ENCODE results near the gene CTDNEP1. TPM values are rescaled to one million over a fixed set of nuclear protein-coding genes. Genes with fewer than 3 reads are reported as not detected.
A peak's percentile ranks its signal among the peaks of the same experiment; 100 is the strongest.

Gene CTDNEP1
- total RNA-seq, 4 donors from 2014 or later: 33.8 to 66.3 (median 52.5) TPM

DNA sequence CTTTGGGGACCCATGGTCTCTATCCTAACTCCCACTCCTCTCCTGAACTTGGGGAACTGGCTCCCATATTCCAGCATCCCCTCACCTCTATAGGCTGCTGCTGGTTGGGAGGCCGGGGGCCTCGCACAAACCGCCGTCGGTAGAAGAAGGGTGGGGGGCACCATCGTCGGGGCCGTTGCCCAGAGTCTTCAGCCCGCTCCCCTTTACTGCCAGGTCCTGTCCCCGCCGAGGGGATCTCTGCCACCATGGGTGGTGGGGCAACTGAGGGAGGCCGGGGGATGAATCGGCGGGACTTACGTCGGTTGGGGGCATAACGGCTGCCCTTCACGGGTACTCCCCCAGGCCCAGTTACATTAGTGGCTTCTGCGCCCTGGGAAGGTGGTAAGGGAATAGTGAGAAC, 38.6 kb upstream of the CTDNEP1 start:
- Histone ChIP-seq H3K27ac (peak overlapping the region in 3 of 4 donors; percentile 83 to 98 (median 95)), H3K4me3 (no peak overlapping the region), H3K36me3 (peaks cover 0 to 26% of the 10 kb centered on the region in 2 donors), H3K4me1 (peaks cover 0 to 97% (median 27%) of the 10 kb centered on the region in 3 donors), H3K9me3 (no peaks in the 10 kb centered on the region), H3K27me3 (peaks cover 40% of the 10 kb centered on the region)
- WGBS, 2 donors (ENCODE audit: low coverage in 1 of 2): 80% methylated on average over 1 of the region's 19 CpGs; no CpG with 5 or more reads in 1 of the 2 donors
- no peak for TF ChIP-seq POLR2AphosphoS5 (IDR thresholded peaks at IDR 0.05)
- no peak for TF ChIP-seq POLR2A (IDR thresholded peaks at IDR 0.05)
- ATAC-seq: no peak

DNA sequence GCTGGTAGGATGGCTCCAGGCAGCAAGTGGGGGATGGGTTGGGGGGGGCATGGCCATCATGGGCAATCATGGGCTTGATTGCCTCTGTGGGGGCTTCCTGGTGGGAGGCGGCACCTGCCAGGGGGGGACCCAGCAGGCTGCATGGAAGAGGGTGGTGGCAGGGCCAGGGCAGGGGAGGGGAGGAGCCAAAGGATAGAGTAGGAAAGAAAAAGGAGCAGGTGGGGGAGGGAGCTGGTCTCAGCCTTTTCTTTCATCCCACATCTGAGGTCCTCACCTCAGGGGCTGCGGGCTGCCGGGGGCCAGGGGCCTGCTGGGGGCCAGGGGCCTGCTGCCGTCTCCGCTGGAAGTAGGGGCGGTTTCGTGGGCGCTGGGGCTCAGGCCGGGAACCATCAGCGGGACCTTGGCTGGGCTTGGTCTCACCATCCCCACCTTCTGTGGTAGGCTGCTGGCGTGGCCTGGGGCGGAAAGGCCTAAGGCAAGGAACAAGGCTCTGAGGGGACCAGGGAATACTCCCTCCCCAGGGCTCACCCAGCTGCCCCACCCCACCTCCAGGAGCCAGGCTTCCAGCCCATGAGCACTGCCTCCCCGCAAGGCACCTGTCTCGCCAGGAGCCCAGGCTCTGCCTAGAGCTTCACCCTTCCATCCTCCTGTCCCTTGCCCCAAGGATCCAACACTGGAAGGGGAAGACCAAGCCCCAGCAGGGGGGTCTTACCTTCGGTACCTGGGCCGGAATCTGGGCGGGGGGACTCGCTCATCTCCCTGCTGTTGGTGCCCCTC, 37.9 kb upstream of the CTDNEP1 start:
- no peaks in the 10 kb centered on the region for H3K9me3 ChIP-seq
- peak; percentile 6 for ATAC-seq
- TF ChIP-seq, protein P1, sequence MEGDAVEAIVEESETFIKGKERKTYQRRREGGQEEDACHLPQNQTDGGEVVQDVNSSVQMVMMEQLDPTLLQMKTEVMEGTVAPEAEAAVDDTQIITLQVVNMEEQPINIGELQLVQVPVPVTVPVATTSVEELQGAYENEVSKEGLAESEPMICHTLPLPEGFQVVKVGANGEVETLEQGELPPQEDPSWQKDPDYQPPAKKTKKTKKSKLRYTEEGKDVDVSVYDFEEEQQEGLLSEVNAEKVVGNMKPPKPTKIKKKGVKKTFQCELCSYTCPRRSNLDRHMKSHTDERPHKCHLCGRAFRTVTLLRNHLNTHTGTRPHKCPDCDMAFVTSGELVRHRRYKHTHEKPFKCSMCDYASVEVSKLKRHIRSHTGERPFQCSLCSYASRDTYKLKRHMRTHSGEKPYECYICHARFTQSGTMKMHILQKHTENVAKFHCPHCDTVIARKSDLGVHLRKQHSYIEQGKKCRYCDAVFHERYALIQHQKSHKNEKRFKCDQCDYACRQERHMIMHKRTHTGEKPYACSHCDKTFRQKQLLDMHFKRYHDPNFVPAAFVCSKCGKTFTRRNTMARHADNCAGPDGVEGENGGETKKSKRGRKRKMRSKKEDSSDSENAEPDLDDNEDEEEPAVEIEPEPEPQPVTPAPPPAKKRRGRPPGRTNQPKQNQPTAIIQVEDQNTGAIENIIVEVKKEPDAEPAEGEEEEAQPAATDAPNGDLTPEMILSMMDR (IDR thresholded peaks at IDR 0.05): no peak
- TF ChIP-seq POLR2AphosphoS5 (IDR thresholded peaks at IDR 0.05) (no peak), POLR2A (IDR thresholded peaks at IDR 0.05) (no peak), EP300 (IDR thresholded peaks at IDR 0.05) (no peak)
- H3K36me3 ChIP-seq: peaks cover 0 to 33% of the 10 kb centered on the region in 2 donors
- H3K27me3 ChIP-seq: peaks cover 34% of the 10 kb centered on the region
- peak overlapping the region in 3 of 4 donors; percentile 83 to 98 (median 95) for H3K27ac ChIP-seq
- peaks cover 0 to 97% (median 27%) of the 10 kb centered on the region in 3 donors for H3K4me1 ChIP-seq
- WGBS, 2 donors (ENCODE audit: low coverage in 1 of 2): 67% methylated on average over 3 of the region's 18 CpGs; no CpG with 5 or more reads in 1 of the 2 donors
- no peak overlapping the region for H3K4me3 ChIP-seq

DNA sequence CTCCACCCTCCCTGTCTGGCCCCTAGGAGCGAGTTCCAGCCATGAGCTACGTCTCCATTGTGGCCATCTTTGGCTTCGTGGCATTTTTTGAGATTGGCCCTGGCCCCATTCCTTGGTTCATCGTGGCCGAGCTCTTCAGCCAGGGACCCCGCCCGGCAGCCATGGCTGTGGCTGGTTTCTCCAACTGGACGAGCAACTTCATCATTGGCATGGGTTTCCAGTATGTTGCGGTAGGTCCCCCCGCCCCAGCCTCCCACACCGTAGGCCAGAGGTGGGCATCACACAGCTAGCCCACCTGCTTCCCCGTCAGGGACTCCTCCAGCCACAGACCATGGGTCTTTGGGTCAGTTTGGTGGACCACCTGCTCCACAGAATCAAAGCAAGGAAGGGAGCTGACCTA, 34.1 kb upstream of the CTDNEP1 start:
- no peak for ATAC-seq
- 60 to 73% methylated on average over 3 to 4 of the region's 12 CpGs for WGBS, 2 donors (ENCODE audit: low coverage in 1 of 2)
- H3K27me3 ChIP-seq: peaks cover 12% of the 10 kb centered on the region
- H3K4me3 ChIP-seq: no peak overlapping the region
- H3K36me3 ChIP-seq: peaks cover 0 to 45% of the 10 kb centered on the region in 2 donors
- H3K27ac ChIP-seq: peak overlapping the region in 3 of 4 donors; percentile 95 to 98 (median 98)
- no peaks in the 10 kb centered on the region for H3K9me3 ChIP-seq
- peaks cover 0 to 95% (median 23%) of the 10 kb centered on the region in 3 donors for H3K4me1 ChIP-seq
- TF ChIP-seq POLR2A (IDR thresholded peaks at IDR 0.05) (no peak), EP300 (IDR thresholded peaks at IDR 0.05) (no peak), POLR2AphosphoS5 (IDR thresholded peaks at IDR 0.05) (no peak)
- TF ChIP-seq, protein P1 (IDR thresholded peaks at IDR 0.05): no peak

DNA sequence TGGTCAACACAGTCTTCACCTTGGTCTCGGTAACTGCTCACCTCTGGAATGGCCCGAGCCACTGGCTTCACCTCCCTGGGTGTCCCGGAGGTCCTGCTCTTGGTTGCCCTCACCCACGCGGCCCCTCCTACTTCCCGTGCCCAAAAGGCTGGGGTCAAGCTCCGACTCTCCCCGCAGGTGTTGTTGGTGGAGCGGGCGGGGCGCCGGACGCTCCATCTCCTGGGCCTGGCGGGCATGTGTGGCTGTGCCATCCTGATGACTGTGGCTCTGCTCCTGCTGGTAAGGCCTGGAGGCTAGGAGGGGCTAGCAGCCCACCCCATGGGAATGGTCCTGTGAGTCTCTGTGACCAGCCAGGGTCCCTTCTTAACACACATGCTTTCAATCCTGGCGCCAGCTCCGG, 33.4 kb upstream of the CTDNEP1 start:
- no peak for ATAC-seq
- H3K4me3 ChIP-seq: peak overlapping the region in 1 of 2 donors; percentile 86
- peak overlapping the region in 3 of 4 donors; percentile 95 to 98 (median 98) for H3K27ac ChIP-seq
- peaks cover 0 to 45% of the 10 kb centered on the region in 2 donors for H3K36me3 ChIP-seq
- H3K9me3 ChIP-seq: no peaks in the 10 kb centered on the region
- H3K27me3 ChIP-seq: peaks cover 4% of the 10 kb centered on the region
- no peak for TF ChIP-seq EP300 (IDR thresholded peaks at IDR 0.05)
- no peak for TF ChIP-seq POLR2AphosphoS5 (IDR thresholded peaks at IDR 0.05)
- TF ChIP-seq POLR2A (IDR thresholded peaks at IDR 0.05): no peak
- TF ChIP-seq, protein P1 (IDR thresholded peaks at IDR 0.05): no peak
- WGBS, 2 donors (ENCODE audit: low coverage in 1 of 2): no CpG with 5 or more reads among the region's 16 CpGs
- H3K4me1 ChIP-seq: peaks cover 0 to 94% (median 24%) of the 10 kb centered on the region in 3 donors

DNA sequence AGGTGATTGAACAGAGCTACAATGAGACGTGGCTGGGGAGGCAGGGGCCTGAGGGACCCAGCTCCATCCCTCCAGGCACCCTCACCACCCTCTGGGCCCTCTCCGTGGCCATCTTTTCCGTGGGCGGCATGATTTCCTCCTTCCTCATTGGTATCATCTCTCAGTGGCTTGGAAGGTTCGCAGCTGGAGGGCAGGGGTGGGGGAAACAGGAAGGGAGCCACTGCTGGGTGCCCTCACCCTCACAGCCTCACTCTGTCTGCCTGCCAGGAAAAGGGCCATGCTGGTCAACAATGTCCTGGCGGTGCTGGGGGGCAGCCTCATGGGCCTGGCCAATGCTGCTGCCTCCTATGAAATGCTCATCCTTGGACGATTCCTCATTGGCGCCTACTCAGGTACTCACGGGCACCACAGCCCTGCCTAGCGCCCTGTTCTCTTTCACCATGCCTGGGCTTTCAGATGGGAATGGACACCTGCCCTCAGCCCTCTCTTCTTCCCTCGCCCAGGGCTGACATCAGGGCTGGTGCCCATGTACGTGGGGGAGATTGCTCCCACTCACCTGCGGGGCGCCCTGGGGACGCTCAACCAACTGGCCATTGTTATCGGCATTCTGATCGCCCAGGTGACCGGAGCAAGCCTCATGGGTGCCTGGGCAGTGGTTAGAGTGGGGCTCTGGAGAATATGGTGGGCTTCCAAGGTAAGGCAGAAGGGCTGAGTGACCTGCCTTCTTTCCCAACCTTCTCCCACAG, 32.1 kb upstream of the CTDNEP1 start:
- 85% methylated on average over 5 of the region's 18 CpGs; no CpG with 5 or more reads in 1 of the 2 donors for WGBS, 2 donors (ENCODE audit: low coverage in 1 of 2)
- Histone ChIP-seq H3K36me3 (peaks cover 0 to 45% of the 10 kb centered on the region in 2 donors), H3K4me3 (peak overlapping the region; percentile 53 to 86), H3K27ac (peak overlapping the region; percentile 81 to 98 (median 96)), H3K4me1 (peaks cover 0 to 82% (median 24%) of the 10 kb centered on the region in 3 donors), H3K9me3 (no peaks in the 10 kb centered on the region), H3K27me3 (no peaks in the 10 kb centered on the region)
- ATAC-seq: no peak
- TF ChIP-seq POLR2AphosphoS5 (IDR thresholded peaks at IDR 0.05): no peak
- TF ChIP-seq, protein P1 (IDR thresholded peaks at IDR 0.05): no peak
- no peak for TF ChIP-seq EP300 (IDR thresholded peaks at IDR 0.05)
- TF ChIP-seq POLR2A (IDR thresholded peaks at IDR 0.05): no peak
